22Rv1 (cell line): ENCODE results near the gene DYRK1B.

Experiments used
- CTCF ChIP-seq: fragments of 450-650 bp; IDR thresholded peaks from 2 replicates; pipeline ENCODE4 v1.5.1; 2017; ENCODE audit warnings: mild to moderate bottlenecking
- ZFX ChIP-seq: fragments of 450-650 bp; IDR thresholded peaks from 2 replicates; pipeline ENCODE4 v1.6.1; 2017; ENCODE audit warnings: antibody characterized with exemption, borderline replicate concordance

- TF ChIP-seq CTCF, result no peak
- TF ChIP-seq ZFX, result no peak
Measured at GRCh38 chr19:39824143-39825092, 9.5 kb downstream of the DYRK1B start.
